Calu3 (cell line): ENCODE results near the gene ZNF697. TPM values are rescaled to one million over a fixed set of nuclear protein-coding genes. Genes with fewer than 3 reads are reported as not detected.

ENCODE experiments used
- BruUV-seq: library from RNA; stranded (reverse); fragments of 400-500 nt; replicated peaks from 2 replicates; lab custom pipeline; 2021; lab: Mats Ljungman, UMichigan
- CTCF ChIA-PET: fragments of 300-600 bp; sonication (Branson Sonifier 250); formaldehyde crosslinking; loops from one replicate; lab custom pipeline; 2022; ENCODE audit warnings: antibody characterized with exemption; lab: Charles Lee
- DNase-seq: peaks from one replicate; pipeline ENCODE4 v3.0.0; 2022
- H3K27ac Mint-ChIP-seq: one replicate; pipeline ENCODE4 v1.8.0; 2022; ENCODE audit warnings: mixed read lengths; ENCODE audit not compliant: unreplicated experiment
- H3K27me3 Mint-ChIP-seq: one replicate; pipeline ENCODE4 v1.8.0; 2022; ENCODE audit warnings: mixed read lengths; ENCODE audit not compliant: unreplicated experiment
- H3K36me3 Mint-ChIP-seq: one replicate; pipeline ENCODE4 v1.8.0; 2022; ENCODE audit warnings: mild to moderate bottlenecking, moderate library complexity, mixed read lengths; ENCODE audit not compliant: insufficient read depth, unreplicated experiment
- H3K4me1 Mint-ChIP-seq: one replicate; pipeline ENCODE4 v1.8.0; 2022; ENCODE audit warnings: mild to moderate bottlenecking, low read depth, mixed read lengths; ENCODE audit not compliant: unreplicated experiment
- H3K4me3 Mint-ChIP-seq: one replicate; pipeline ENCODE4 v1.8.0; 2022; ENCODE audit warnings: mild to moderate bottlenecking, low read depth, moderate library complexity, mixed read lengths; ENCODE audit not compliant: unreplicated experiment
- H3K9me3 Mint-ChIP-seq: one replicate; pipeline ENCODE4 v1.8.0; 2022; ENCODE audit warnings: low read depth, mixed read lengths; ENCODE audit not compliant: unreplicated experiment
- intact Hi-C: fragments of 100-400 bp; cut with micrococcal nuclease; formaldehyde crosslinking; loops from one replicate; pipeline ENCODE4 v1.10.0; 2022; ENCODE audit not compliant: unreplicated experiment
- total RNA-seq: library from RNA; stranded (reverse); gene quantifications from 2 replicates; pipeline ENCODE4 v1.2.3, GENCODE V29; 2022
- TF ChIP-seq, protein P1 (sequence below): fragments of 200-600 bp; IDR thresholded peaks from one replicate; pipeline ENCODE4 v1.8.0; 2022; ENCODE audit warnings: antibody characterized with exemption; ENCODE audit not compliant: unreplicated experiment

Gene ZNF697
- total RNA-seq, 1 experiment from 2014 or later: 4.8 TPM

DNA sequence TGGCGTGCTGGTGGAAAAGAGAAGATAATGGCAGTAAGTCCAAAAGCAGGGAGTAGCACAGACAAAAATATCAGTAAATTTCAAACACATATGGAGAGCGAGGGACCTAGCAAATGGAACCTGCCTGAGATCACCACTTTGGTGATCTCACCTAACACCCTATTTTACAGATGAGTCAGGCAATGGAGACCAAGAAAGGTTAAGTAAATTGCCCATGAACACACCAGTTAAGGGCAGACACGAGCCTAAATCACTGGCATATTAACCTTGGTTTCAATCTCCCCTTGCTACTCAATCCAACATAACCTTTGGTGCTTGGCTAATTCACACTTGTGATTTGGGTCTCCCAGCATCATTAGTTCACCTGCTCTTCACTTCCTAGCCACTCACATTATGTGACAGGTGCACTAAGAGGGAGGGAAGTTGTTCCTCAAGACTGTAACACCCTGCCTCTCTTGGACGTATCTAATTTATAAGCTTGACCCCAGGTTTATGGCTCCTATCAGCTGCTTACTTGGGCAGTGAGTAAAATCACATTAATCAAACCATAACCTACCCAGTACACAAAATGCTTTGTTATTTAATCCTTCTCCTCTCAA, 11.5 kb downstream of the ZNF697 start:
- intact Hi-C loops: no loop called here
- TF ChIP-seq, protein P1, sequence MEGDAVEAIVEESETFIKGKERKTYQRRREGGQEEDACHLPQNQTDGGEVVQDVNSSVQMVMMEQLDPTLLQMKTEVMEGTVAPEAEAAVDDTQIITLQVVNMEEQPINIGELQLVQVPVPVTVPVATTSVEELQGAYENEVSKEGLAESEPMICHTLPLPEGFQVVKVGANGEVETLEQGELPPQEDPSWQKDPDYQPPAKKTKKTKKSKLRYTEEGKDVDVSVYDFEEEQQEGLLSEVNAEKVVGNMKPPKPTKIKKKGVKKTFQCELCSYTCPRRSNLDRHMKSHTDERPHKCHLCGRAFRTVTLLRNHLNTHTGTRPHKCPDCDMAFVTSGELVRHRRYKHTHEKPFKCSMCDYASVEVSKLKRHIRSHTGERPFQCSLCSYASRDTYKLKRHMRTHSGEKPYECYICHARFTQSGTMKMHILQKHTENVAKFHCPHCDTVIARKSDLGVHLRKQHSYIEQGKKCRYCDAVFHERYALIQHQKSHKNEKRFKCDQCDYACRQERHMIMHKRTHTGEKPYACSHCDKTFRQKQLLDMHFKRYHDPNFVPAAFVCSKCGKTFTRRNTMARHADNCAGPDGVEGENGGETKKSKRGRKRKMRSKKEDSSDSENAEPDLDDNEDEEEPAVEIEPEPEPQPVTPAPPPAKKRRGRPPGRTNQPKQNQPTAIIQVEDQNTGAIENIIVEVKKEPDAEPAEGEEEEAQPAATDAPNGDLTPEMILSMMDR: no peak
- H3K27ac Mint-ChIP-seq: no peak overlapping the region
- H3K4me1 Mint-ChIP-seq: peaks cover 22% of the 10 kb centered on the region
- H3K9me3 Mint-ChIP-seq: no peaks in the 10 kb centered on the region
- CTCF ChIA-PET: no interaction called here
- no TSS peak for BruUV-seq
- H3K4me3 Mint-ChIP-seq: no peak overlapping the region
- DNase-seq: no peak
- no peaks in the 10 kb centered on the region for H3K36me3 Mint-ChIP-seq
- no peaks in the 10 kb centered on the region for H3K27me3 Mint-ChIP-seq

DNA sequence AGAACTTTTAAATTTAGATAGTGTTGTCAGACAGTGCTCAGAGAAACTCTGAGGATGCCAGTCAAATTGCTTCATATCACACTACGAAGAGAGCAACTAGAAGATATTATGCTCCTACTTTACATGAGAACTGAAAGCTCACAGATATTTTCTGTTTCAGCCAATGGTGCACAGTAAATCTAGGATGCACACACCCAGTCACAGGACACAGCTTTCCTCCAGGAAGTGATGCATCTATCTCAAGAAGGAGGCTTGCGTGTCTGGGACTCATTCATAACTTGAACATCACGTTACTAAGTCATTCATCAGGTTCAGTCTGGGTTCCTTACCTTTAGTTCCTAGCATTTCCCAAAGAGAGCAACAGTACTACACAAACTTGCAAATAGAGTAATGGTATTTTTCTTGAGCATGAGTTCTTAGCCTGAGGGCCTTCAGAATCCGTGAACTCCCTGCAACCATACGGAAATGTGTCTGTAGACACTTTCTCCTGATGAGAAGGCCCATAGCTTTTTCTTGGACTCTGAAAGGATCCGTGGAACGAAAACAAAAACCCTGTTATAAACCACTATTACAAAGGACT, 12.2 kb downstream of the ZNF697 start:
- CTCF ChIA-PET: no interaction called here
- no peaks in the 10 kb centered on the region for H3K27me3 Mint-ChIP-seq
- peaks cover 21% of the 10 kb centered on the region for H3K4me1 Mint-ChIP-seq
- BruUV-seq: no TSS peak
- no peaks in the 10 kb centered on the region for H3K36me3 Mint-ChIP-seq
- DNase-seq: no peak
- TF ChIP-seq, protein P1: no peak
- H3K4me3 Mint-ChIP-seq: no peak overlapping the region
- intact Hi-C loops: no loop called here
- no peaks in the 10 kb centered on the region for H3K9me3 Mint-ChIP-seq
- no peak overlapping the region for H3K27ac Mint-ChIP-seq

DNA sequence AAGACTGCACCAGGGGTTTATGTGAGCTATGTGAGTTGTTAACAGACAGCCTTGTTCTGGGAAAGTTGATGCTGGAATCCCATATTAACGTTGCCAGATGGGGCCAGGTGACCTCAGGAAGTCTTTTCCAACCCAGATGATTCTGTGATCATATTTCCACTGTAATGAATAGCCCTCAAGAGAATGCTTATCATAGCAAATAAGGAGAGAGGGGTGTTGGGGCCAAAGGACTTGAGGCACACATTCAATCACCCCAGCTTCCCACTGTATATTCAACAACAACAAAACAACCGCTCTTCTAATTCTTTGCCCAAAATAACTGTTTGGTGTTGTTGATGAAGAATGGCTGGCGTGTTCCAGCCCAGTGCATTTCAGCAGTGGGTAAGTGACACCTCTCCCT, 14.1 kb downstream of the ZNF697 start:
- CTCF ChIA-PET: interaction anchor here (0.6 kb wide), 1 partner anchor 12 kb away, joined by 3 read pairs; no protein-coding TSS in a partner anchor
- Mint-ChIP-seq H3K36me3 (no peaks in the 10 kb centered on the region), H3K27ac (no peak overlapping the region), H3K27me3 (no peaks in the 10 kb centered on the region), H3K4me3 (no peak overlapping the region), H3K9me3 (no peaks in the 10 kb centered on the region), H3K4me1 (peaks cover 13% of the 10 kb centered on the region)
- no peak for DNase-seq
- TF ChIP-seq, protein P1: no peak
- no TSS peak for BruUV-seq
- intact Hi-C loops: no loop called here

DNA sequence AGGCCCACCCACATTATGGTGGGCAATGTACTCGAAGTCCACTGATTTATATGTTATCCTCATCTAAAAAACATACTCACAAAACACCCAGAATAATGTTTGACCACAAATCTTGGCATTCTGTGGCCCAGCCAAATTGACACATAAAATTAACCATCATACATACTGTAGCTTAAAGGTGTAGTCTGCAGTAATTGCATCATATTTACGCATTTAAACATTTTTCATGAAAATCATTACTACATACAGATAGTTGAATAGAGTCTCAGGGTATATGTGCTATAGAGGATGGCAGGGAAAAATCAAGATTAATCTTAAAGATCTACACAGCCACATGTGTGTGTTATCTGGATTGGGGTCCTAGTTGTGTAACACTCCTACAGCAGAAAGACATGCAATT, 14.5 kb downstream of the ZNF697 start:
- Mint-ChIP-seq H3K9me3 (no peaks in the 10 kb centered on the region), H3K4me1 (peaks cover 13% of the 10 kb centered on the region), H3K4me3 (no peak overlapping the region), H3K27ac (no peak overlapping the region), H3K36me3 (no peaks in the 10 kb centered on the region), H3K27me3 (no peaks in the 10 kb centered on the region)
- TF ChIP-seq, protein P1: no peak
- CTCF ChIA-PET: interaction anchor here (0.6 kb wide), 1 partner anchor 13 kb away, joined by 3 read pairs; no protein-coding TSS in a partner anchor
- no peak for DNase-seq
- intact Hi-C loops: no loop called here
- no TSS peak for BruUV-seq
